A673 (cell line): Measurements from ENCODE around the gene CELF4.

Experiments
- EZH2 ChIP-seq: fragments of 200-600 bp; sonication (generic); IDR thresholded peaks from 2 replicates; pipeline ENCODE4 v1.6.1; 2017; ENCODE audit warnings: borderline replicate concordance, low read depth, mild to moderate bottlenecking, mixed read lengths, antibody characterized with exemption, low read length; ENCODE audit not compliant: poor library complexity, severe bottlenecking
- TF ChIP-seq, protein P1 (sequence below): fragments of 300-800, 200-600 bp; sonication (generic); conservative IDR thresholded peaks from 2 replicates; pipeline ENCODE4 v1.5.1; 2017; ENCODE audit warnings: low read depth, mild to moderate bottlenecking, antibody characterized with exemption, low read length, moderate library complexity, mixed read lengths

DNA sequence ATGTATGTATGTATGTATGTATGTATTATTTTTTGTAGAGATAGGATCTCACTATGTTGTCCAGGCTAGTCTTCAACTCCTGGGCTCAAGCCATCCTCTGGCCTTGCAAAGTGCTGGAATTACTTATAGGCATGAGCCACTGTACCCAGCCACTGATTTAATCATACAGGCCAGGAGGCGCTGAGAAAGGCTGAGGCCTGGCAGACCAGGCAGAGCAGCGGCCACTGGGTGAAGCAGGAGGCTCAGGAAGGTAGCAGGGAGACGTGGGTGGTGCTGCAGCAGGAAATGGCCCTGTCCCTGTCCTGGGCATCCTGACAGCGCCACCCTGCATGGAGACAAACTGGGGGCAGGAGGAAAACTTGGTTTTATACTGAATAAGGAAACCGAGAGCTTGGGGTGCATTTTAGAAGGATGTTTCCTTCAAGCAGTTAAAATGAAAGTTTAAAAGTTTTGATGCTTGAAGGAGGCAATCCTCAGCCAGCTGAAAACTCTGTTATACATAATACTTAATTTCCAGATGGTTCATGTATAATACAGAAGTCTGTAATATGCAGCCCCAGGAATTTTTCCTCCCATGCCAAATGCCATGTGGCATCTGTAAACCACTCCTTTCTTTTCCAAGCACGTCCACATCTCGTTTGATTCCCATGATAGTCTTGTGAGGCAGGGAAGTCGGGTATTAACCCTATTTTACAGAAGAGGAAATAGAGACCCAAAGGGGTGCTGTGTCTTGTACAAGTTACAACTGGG is 182.4 kb downstream of the CELF4 start:
- TF ChIP-seq, protein P1, sequence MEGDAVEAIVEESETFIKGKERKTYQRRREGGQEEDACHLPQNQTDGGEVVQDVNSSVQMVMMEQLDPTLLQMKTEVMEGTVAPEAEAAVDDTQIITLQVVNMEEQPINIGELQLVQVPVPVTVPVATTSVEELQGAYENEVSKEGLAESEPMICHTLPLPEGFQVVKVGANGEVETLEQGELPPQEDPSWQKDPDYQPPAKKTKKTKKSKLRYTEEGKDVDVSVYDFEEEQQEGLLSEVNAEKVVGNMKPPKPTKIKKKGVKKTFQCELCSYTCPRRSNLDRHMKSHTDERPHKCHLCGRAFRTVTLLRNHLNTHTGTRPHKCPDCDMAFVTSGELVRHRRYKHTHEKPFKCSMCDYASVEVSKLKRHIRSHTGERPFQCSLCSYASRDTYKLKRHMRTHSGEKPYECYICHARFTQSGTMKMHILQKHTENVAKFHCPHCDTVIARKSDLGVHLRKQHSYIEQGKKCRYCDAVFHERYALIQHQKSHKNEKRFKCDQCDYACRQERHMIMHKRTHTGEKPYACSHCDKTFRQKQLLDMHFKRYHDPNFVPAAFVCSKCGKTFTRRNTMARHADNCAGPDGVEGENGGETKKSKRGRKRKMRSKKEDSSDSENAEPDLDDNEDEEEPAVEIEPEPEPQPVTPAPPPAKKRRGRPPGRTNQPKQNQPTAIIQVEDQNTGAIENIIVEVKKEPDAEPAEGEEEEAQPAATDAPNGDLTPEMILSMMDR, result no peak
- TF ChIP-seq EZH2, result no peak
